Islet precursor cell (in vitro differentiated cells): ENCODE measurements around the gene IL16.
A peak's percentile ranks its signal among the peaks of the same experiment; 100 is the strongest.
"Not testable (repeated sequence)": the region's sequence is repeated elsewhere in the genome, so short reads cannot be mapped to it uniquely, and the experiment has no call there.

ENCODE experiments used
- DNase-seq: peaks from one replicate; pipeline ENCODE4 v3.0.0-alpha.2; 2018

The IL16 gene

GRCh38 chr15:81317642-81318017 lies 121.0 kb downstream of the IL16 start:
- no peak for DNase-seq

- no peak for DNase-seq
Observed at GRCh38 chr15:81321667-81322066, 125.0 kb downstream of the IL16 start.

DNA sequence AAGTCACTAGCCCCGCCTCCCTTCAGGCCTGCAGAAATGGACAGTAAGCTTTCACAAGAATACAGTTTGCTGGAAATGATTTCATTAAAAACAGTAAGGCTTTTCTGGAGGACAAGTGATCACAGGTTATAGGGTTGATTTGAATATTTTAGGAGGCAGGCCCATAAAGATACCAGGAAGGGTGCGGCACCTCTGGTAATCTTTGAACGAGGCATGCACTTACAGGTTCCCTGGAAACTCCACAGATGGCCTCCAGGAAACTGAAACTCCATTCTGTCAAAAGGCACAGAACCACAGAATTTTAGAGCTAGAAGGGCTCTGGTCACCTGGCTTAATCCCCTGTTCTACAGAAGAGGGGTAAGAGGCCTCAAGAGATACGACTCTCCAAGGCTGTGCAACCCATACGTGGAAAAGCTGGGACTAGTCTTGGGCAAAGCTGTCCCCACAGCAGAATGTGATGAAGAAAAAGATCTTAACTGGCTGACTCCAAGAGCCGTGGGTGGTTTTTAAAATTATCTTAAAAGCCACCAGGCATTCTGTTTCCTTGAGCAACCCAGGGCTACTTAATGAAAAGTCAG lies 126.1 kb downstream of the IL16 start:
- DNase-seq = no peak

- DNase-seq = no peak
Observed at GRCh38 chr15:81323559-81323943, 126.9 kb downstream of the IL16 start.

DNA sequence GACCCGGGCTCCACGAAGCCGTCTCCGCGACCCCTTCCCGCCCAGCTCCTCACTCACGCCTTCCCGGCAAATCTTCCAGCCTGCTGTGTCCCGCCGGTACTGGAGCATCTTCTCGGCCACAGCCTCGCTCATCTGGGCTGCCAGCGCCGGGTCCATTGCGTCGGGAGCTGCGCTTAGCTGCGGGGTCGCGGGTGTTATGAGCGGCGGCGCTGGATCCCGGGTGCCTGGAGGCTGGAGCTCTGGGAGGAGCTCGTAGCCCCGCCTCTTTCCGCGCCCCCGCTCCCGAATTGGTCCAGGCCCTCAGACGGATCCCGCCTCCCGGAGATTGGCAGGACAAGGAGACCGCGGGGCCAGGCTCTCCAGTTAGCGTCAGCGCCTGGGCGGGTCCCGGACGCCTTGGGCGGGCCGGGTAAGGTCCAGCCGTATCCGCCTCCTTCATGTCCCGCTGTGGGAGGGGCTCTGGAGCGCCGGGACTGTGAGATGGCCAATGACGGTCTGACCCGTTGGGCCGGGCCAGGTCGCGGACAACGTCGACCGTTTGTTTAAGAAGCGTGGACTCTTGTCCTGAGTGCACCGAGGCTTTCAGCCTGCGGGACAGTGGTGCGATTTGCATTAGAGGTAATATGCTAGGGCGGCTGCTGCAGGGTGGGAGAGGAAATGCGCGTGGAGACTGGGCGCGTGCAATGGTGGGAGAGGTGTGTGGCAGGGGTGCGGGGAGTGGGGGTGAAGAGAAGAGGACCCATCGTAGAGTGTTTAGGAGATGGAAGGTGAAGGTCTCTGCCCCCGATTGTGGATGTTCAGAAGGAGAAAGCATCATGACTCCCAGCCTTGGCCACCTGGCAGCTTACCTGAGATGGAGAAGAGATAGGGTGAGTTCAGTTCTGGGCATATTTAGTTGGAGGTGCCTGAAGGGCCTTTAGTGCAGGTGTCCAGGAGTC lies 127.5 kb downstream of the IL16 start, which contains the start of gene STARD5:
STARD5 (minus strand) TSS at position 198 of the 938 bp plus-strand sequence; CDS start at position 156, 42 bp downstream.
- peak; percentile 99 for DNase-seq

DNA sequence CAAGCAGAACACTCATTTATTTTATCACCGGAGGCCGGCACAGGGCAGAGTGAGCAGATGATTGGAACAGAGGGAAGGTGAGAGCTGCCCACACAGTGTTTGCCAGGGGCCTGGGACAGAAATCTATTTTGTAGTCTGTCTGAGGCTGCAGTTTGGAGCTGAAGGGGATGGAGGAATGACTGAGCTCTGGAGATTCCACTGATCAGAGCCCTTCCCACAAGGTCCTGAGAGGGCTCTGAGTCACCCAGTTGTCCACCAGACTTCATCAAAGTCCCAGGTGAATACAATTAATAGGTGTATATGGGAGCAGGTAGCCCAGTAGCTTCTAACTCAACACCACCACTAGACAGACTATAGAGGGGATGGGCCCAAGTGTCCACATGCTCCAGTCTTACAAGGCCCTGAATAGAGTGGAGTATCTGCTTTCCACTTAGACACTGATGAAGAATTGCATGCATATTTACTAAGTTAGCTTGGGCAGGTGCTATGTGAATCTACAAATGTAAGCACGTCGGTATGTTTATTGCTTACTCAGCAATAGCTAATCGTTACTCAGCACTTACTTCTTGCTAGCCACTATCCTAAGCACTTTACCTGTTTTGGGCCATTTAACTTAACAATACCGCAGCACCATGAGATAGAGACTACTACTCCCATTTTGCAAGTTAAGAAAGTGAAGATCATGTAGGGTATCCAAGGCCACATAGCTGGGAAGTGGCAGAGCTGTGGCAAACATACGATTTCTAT lies 130.0 kb downstream of the IL16 start:
- no peak for DNase-seq

- DNase-seq = no peak
Observed at GRCh38 chr15:81327516-81327915, 130.8 kb downstream of the IL16 start.

GRCh38 chr15:81329446-81329845 lies 132.8 kb downstream of the IL16 start:
- no peak for DNase-seq

DNA sequence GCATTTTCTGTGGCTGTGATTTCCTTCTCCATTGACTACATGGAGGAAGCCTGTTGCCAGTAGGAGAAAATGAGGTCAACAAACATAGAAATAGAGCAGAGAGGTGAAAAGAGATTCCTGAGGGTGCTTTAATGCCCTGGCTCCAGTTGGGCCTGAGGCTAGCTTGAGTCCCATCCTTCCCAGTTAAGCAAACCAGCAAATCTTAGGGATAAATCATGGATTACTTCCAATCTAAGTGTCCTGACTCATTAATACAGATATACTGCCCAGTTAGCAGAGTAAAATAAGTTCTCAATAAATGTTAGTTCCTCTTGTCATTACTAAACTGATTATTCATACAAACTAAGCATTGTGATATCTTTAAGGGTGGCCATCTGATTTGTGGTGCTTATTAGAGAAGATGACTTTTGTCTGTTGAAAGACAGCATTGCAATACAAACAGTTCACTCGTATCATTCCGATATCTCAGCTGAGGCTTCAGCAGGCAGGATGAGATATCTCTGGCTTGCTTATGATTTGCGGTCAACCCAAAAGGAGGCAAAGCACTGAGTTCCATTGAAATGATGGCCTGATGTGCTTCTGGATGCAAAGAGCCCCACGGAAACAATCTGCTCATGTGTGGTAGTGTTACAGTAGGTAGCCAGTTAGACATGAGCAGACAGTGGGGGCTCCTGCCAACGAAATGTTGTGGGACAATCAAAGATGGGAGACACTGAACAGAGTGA lies 133.8 kb downstream of the IL16 start:
- DNase-seq = no peak

GRCh38 chr15:81331141-81331540 lies 134.5 kb downstream of the IL16 start:
- not testable (repeated sequence) for DNase-seq

DNA sequence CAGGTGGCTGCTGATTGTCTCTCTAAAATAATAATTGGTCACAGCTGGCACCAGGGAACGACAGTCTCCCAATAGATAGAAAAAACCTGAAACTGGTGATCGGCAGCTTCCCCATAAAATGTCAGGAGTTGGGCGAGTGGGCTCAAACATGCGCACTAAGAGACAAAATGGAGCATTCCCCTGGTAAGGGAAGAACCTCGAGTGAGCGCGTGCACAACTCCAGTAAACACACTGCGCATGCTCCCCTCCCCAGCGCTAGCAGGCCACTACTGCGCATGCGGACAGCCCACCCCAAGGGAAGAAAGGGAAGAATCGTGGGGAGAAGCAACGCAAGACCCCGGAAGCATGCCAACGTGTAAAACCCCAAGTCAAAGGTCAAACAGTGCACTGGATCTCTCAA lies 134.9 kb downstream of the IL16 start:
- DNase-seq = no peak

DNA sequence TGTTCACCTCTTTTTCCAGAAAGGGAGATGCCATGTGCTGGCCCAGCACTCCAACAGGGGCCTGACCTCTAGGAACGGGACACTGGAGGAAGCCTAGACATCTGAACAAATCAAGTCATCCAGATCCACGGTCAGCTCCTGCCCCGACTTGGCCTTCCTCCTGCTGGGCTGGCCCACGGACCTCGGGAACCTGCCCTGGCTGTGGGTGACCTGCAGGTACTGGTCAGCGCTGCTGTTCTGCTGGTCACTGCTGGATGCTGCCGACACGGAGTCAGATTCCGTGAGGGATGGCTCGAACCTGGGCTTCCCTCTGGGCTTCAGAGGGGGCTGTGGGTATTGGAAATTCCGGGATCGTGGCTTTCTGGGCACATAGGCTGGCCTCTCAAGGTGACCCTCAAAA lies 135.6 kb downstream of the IL16 start:
- no peak for DNase-seq

DNA sequence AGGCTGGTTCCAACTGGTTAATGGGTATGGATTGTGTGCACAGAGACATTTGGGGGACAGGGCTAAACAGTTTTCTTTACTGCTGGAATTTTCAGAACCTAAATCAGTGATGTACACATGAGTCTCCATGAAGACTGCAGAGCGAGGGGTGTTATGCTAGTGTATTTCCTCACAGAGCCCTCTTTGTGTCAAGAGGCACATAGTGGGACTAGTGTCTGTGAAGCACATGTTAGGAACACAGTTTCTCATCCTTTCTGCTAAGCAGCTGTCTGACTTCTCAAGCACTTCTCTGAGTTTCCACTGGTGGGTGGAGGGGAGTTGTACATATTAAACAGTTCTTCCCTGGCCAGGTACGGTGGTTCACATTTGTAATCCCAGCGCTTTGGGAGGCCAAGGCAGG lies 136.7 kb downstream of the IL16 start:
- no peak for DNase-seq

DNA sequence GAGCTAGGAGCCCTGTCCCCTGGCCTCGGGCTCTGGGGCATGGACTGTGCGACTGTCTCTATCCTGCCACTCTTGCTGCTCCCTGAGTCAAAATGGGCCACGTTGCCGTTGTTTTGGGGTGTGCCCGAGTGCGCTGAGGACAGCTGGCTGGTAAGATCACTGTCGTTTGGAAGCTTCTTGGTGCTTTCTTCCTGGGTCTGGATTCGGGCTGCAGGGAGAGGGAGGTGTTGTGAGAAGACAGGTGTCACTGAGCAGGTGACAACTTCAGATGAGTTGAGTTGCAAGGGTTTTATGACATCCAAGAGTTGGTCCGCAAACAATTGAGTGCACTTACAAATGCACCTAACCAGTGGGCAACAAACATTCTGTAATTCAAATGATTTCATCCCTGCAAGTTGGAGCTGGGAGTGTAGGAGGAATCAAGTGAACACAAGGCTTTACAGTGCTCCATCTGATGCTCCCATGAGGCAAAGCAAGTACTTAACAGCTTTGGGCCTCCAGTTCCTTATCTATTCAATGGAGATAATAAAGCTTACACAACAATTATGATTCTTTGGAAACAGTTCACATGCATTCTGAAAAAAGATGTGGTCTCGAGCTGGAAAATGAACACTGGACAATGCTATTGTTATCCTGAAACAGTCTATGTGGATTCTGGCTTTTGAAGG lies 138.2 kb downstream of the IL16 start:
- no peak for DNase-seq

DNA sequence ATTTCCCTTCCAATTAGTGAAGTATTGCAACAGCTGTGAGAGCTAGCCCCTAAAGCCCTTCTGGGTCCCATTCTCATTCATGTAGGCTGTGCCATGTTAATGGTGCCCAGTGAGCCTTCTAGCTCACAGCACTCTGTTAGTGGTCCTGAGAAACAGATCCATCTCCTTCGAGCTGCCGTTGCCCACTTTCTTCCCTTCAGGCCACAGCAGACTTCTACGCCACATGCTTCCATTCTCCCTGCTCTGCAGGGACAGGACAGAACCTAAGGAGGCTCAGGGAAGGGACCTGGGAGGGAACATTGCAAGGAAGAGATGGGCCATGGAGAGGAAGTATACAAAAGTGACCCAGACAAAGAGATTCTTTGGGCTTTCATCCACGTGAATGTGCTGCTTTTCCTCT lies 139.0 kb downstream of the IL16 start:
- no peak for DNase-seq

DNA sequence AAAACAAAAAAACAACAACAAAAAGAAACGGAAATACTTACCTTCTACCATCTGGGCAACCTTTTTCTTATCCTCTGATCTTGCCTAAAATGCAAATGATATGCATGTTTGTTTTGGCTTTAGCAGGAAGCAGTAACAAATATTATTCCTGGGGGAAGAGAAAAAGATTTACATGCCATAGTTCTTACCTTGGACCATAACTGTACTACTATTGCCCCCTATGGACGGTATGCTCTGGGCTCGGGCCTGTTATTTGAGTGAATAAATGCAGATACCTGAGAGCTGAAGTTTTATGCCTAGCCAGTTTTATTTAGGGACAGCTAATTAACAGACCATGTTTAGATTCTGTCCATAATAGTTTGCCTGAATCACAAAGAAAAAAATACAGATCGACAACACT lies 139.9 kb downstream of the IL16 start:
- no peak for DNase-seq

- DNase-seq = no peak
Observed at GRCh38 chr15:81337241-81337640, 140.6 kb downstream of the IL16 start.

- DNase-seq = no peak
Observed at GRCh38 chr15:81337713-81338157, 141.1 kb downstream of the IL16 start.

GRCh38 chr15:81338170-81339007 lies 141.7 kb downstream of the IL16 start:
- no peak for DNase-seq

GRCh38 chr15:81339321-81339720 lies 142.6 kb downstream of the IL16 start:
- DNase-seq = no peak

DNA sequence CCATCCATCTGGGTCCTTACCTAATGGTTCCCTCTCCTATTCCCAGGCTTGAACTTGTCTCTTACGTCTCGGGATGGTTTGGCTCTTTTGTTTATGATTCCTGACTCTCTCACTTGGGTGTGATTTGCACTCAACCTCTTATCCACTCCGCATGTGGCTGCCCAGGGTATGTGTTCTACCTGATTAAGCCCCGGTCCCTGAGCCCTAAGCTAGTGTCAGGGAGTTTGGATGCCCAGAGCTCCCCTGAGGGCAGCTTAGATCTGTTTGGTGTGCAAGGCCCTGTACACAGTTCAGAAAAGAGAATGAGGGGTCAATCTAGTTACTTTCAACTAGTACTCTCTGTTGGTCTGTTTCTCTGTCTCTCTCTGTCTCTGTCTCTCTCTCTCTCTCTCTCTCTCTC lies 143.2 kb downstream of the IL16 start:
- DNase-seq = no peak
